IPS DF 4.7 (cell line): ENCODE measurements around the gene SLC30A1.
"Not testable (repeated sequence)": the region's sequence is repeated elsewhere in the genome, so short reads cannot be mapped to it uniquely, and the experiment has no call there.

Experiments
- DNase-seq: peaks from one replicate; pipeline ENCODE4 v3.0.0-alpha.2; 2013; ENCODE audit warnings: low spot score; ENCODE audit errors: extremely low read depth

SLC30A1 gene

DNA sequence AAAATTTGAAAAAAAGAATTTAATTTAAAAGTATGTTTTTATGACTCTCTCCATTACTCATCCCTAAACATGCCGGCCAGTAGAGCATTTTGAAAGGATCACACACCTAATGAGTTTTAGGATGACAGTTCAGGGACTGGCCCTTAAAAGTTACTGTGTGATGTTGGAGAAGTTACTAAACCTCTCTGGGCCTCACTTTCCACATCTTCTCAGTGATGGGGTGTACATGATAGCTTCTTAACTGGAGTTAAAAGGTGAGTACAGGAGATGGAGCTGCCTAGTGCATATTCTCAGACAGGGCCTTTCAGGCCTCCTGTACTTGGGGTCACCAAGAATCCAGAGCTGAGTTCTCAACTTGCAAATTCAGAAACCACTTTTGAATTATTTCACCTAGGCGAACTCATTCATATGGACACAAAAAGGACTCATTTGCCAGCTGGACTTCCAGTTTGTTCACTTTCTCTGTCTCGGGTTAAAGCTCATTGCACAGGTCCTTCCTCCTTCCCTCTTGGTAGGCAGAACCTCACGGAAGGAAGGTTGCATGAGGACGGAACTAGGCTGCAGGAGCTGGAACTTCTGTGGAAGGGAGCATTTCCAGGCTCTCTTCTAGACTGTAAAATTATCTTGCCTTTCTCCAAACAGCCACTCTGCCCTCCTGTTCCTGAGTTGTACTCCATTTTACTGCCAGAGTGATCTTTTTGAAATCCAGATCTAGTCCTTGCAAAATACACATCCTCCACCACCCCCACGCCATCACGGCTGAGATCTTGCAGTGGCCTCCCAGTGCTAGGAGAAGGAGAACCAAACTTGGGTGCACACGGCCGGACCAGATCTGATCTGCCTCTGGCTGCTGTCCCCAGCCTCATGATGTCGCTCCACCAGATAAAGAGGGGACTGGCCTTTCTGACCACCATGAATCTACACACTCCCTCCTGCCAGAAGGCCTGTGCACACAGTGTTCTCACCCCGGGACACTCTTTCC, 4.3 kb upstream of the SLC30A1 start:
- no peak for DNase-seq

- DNase-seq = no peak
Observed at GRCh38 chr1:211581526-211581925, 2.6 kb upstream of the SLC30A1 start.

DNA sequence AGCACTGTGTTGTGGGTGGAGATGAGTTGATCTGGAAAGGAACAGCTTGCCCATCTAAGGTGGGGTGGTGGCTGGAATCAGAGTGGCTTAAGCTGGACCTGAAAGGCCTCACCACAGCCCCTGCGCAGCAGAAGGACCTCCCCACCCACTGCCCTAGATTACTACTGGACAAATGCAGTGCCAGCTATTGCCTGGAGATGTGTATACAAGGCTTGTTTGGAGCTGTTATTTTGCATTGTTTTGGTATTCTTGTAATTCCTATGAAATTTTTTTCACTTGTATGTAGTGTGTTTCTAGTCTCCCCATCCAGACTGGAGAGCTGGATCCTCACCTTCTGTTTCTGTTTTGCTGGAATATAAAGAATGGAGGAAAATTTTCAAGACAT, 1.3 kb upstream of the SLC30A1 start:
- DNase-seq = no peak

DNA sequence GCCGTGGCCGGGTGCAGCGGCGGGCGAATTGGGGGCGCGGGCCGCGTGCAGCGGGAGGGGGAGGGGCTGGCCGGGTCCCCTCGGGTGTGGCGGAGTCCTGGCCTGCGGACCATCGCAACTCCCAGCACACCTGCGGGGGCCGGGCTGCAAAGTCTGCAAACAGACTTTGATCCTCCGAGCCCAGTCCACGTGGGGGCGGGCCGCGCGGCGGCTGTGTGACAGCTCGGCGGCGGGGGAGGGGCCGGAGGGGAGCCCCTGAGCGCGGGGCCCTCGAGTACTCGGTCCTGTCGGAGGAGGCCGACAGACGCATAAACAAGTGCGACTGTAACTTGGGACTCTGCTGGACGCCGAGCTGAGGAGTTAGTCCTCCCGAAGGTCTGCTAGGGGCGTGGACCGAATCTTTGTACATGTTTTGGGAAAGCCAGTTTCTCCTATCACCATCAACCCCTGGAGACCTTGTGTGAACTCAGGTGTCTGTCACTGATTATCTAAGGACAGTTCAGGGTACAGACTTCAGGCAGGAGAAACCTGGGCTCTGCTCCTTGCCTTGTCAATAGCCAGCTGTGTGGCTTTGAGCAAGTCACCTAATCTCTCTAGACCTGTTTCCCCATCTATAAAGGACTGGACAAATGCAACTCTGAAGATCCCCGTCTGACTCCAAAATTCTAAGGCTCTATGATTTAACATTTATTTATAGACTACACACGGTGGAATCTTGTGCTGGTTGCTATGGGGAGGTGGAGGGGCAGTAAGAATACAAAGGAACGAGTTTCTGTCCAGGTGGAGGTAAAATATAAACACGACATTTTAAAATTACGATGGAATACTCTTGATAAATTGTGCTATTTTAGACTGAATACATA, 710 bp upstream of the SLC30A1 start:
- DNase-seq = peak; percentile 33

DNA sequence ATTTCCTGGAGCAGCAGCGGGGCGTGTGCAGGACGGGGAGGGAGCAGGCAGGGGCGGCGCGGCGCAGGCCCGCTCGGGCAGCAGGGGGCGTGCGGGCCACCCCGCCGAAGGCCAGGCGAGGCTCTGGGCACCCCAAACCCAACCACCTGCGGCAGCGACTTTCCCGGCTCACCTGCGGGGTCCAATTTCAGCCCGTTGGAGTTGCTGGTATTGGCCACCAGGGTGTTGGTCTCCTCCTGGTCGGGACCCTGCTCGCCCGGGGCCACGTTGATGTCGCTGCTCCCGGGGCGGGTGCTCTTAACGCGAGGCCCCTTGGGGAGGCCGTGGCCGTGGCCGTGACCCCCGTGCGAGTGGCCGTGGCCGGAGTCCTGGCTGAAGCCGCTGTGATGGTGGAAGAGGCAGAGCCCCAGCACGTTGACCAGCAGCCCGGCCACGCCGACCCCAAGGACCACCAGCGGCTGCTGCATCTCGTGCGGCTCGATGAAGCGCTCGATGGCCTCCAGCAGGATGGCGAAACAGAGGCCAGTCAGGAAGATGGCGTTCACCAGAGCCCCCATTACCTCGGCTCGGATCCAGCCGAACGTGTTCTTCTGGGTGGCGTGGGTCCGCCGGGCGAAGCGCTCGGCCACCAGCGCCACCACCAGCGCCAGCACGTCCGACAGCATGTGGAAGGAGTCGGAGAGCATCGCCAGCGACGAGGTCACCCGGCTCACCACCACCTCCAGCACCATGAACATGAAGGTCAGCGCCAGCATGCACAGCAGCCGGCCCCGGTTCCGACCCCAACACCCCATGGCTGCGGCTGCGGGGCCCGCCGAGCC, 932 bp downstream of the SLC30A1 start:
- DNase-seq = peak; percentile 41

DNA sequence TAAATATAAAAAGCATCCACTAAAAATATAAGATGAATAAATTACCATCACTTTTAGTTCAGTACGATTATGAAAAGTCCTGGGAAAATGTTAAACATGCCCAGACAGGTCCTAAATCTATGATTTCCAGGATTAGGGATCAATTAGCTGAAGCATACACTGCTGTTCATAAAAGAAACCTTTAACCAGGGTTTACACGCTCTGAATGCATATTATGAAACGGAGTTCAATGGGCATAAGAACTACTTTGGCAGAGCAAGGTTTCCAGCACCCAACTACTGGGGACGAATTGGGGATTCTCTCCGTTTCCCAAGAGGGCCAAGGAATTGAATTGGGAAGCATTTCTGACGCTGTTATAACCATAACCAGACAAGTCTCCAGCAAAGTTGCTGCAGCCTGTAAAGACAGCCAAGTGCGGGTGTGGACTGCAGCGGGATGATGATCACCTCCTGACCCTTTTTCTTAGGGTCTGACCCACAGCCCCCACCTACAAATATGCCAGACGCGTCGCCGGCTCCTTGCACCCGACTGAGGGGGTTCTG, 1.6 kb downstream of the SLC30A1 start:
- no peak for DNase-seq

DNA sequence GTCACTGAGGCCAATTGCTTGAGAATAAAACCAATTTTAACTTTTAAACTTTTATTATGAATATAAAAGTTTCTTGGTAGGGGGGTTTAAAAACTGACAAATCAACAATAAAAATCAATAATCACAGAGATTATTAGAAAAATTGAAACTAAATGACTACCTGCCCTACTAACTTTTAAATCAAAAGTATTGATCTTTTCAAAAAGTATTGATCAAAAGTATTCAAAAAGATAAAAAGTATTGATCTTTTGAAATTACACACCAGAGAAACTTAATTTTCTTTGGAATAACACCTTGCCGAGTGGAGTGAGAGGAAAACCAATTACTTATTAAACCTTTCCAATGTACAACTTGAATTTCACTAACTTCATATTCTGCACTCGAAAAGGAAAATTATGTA, 2.2 kb downstream of the SLC30A1 start:
- DNase-seq = no peak

GRCh38 chr1:211574705-211575104, 4.3 kb downstream of the SLC30A1 start:
- DNase-seq = no peak

- no peak for DNase-seq
Observed at GRCh38 chr1:211571998-211572397, 7.0 kb downstream of the SLC30A1 start.

- not testable (repeated sequence) for DNase-seq
Observed at GRCh38 chr1:211570378-211570777, 8.6 kb downstream of the SLC30A1 start.

- no peak for DNase-seq
Observed at GRCh38 chr1:211566431-211567025, 12.4 kb downstream of the SLC30A1 start.

DNA sequence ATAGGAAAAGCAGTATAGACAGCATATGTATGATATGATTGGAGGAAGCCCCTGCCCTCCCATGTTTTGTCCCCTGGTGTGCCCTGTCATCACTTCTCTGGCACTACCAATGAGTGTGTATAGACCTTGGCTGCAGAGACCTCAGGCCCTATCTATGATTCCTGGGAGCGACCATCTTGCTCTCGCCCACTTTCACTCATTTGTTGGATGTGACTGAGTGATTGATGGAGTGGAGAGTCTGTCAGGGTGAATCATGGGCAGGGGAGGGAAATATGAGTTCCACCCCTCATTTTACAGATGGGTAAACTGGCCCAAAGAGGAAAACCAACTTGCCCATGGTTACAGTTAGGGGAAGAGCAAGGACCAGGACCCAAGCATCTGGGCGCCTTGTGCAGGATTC, 14.9 kb downstream of the SLC30A1 start:
- DNase-seq = no peak

GRCh38 chr1:211559222-211560010, 19.5 kb downstream of the SLC30A1 start:
- DNase-seq = no peak

- no peak for DNase-seq
Observed at GRCh38 chr1:211557894-211558625, 20.9 kb downstream of the SLC30A1 start.

DNA sequence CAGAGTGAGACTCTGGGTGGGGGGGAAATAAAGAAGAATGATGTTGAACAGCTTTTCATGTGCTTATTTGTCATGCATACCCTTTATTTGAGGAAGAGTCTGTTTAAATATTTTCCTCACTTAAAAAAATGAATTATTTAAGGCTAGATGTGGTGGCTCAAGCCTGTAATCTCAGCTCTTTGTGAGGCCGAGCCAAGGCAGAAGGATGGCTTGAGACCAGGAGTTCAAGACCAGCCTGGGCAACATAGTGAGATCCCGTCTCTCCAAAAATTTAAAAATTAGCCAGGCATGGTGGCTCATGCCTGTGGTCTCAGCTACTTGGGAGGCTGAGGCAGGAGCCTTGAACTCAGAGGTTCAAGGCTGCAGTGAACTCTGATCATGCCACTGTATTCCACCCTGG, 25.4 kb downstream of the SLC30A1 start:
- DNase-seq = no peak

DNA sequence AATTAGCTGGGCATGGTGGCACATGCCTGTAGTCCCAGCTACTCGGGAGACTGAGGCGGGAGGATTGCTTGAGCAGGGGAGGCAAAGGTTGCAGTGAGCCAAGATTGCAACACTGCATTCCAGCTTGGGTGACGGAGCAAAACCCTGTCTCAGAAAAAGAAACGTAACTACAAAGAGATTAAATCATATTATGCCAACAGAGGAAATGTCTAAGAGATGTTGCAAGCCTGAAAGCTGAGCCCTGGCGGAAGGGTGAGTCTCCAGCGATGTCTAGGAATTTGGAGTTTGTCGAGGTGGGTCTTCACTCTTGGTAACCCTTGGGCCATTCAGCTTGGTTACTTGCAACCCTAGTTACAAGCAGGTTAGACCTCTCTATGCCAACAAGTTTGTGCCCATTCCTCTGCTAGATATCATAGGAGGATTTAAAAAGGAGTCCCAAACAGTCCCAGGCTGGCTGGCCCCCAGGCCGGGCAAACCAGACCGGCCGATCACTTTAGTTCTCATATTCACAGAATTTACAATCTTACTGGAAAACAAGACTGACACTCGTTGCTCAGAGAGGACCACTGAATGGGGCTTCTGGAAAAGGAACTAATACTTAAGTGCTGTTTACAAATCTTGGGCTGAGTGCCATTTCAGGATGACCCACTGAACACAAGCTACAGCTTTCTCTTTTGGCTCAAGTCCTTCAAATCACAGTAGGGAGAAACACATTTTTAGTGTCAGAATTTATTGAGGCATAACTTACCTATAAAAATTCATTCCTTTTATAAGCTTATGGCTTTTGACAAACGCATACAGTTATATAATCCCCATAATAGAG, 27.1 kb downstream of the SLC30A1 start:
- no peak for DNase-seq

DNA sequence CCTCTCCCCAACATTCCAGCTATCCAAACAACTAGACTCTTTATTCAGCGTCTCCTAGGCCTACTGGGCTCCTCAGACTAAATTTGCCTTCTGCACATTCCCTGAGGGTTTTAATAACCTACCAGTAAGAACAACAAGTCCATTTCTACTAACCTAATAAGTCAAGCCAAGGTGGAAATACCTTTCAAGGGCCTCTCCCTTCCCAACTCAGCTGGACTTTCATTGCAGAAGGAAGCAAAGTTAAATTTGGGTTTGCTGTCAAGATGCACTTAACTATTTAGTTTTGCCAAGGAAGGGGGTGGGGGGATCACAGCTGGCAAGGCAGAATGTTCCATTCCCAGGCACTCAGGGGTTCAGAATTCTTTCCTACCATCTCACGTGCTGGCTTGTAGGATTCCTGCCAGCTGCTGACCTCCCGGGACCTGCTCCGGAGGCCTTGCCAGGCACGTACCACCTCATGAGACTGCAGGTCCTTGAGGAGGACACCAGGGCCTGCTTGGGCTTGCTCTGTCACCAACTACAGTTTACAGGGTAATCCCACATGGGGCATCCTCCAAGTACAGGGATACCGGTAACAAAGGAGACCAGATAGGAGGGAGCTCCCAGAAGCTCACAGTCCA, 29.8 kb downstream of the SLC30A1 start:
- no peak for DNase-seq
